ENCODE measurements around the gene FAM222A. TPM values are rescaled to one million over a fixed set of nuclear protein-coding genes. Genes with fewer than 3 reads are reported as not detected.

FAM222A gene
- total and polyA plus RNA-seq, 2 of the 4 experiments (the other 2 are of a cell fraction): under 0.01 to 0.32 TPM

DNA sequence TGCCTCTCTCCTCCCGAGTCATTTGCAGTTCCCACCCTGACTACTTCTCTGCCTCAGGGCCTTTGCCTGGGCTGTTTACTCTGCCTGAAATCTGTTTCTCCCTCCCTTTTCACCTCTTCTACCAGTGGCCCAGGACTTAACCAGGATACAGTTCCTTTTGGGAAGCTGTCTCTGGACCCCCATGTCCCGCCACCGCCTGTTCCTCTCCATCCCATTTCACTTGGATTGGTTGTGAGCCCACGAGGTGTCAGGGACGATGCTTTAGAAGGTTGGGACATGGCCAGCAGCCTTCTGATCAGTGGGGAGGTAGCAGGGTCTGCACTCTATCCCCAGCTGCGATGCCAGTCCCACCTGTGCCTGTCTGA is 51.8 kb downstream of the FAM222A start:
- DNase-seq (no peak), ATAC-seq (ENCODE audit: low read depth) (no peak)
- H3K9me1 ChIP-seq (ENCODE audit: insufficient read depth, low read length): no peaks in the 10 kb centered on the region
- no peak overlapping the region for H4K91ac ChIP-seq (ENCODE audit: insufficient read depth, low read depth, low read length)
- no peak overlapping the region for H2BK20ac ChIP-seq (ENCODE audit: low read depth, low read length)
- no TSS peak for BruUV-seq (replicated peaks)
- in situ Hi-C loops (cut with MboI; ENCODE audit: low sequenced_read_pairs) (no loop called here), dilution Hi-C loops (cut with HindIII; ENCODE audit: low sequenced_read_pairs, unreplicated experiment) (no loop called here), intact Hi-C loops (cut with micrococcal nuclease) (no loop called here)
- H3K79me1 ChIP-seq (ENCODE audit: low read depth in 1 of 2, low read length in 2 of 2): no peaks in the 10 kb centered on the region
- POLR2A ChIA-PET (ENCODE audit: unreplicated experiment): no interaction called here
- no peak overlapping the region for H2AFZ ChIP-seq (replicated peaks; ENCODE audit: low read length, poor library complexity)
- H2BK120ac ChIP-seq (ENCODE audit: low read depth, low read length): no peak overlapping the region
- no peaks in the 10 kb centered on the region for H3K36me3 ChIP-seq (ENCODE audit: control insufficient read depth, insufficient read depth, low read length)
- H3K27me3 ChIP-seq (ENCODE audit: control insufficient read depth, insufficient read depth, low read length): peaks cover under 1% of the 10 kb centered on the region; the same call in 1 of the 2 replicates
- no peak overlapping the region for H4K5ac ChIP-seq (ENCODE audit: low read depth, low read length)
- H3K56ac ChIP-seq (ENCODE audit: extremely low read depth, insufficient read depth, low read length): no peak overlapping the region
- H3K4me2 ChIP-seq (ENCODE audit: low read depth, low read length): no peak overlapping the region
- TF ChIP-seq POLR2A (IDR thresholded peaks at IDR 0.05; ENCODE audit: low read depth, low read length) (no peak), MAZ (IDR thresholded peaks at IDR 0.05; ENCODE audit: borderline replicate concordance, low read depth, low read length) (no peak), SMC3 (IDR thresholded peaks at IDR 0.05; ENCODE audit: low read depth, low read length) (no peak), RAD21 (IDR thresholded peaks at IDR 0.05; ENCODE audit: low read length) (no peak), ELK1 (IDR thresholded peaks at IDR 0.05; ENCODE audit: borderline replicate concordance, low read depth, low read length) (no peak), NFE2L2 (IDR thresholded peaks at IDR 0.05; ENCODE audit: low read depth, low read length) (no peak), CEBPB (IDR thresholded peaks at IDR 0.05; ENCODE audit: low read depth, low read length) (no peak), CTCF (conservative IDR thresholded peaks at IDR 0.05; ENCODE audit: low read depth, low read length) (no peak), BHLHE40 (IDR thresholded peaks at IDR 0.05; ENCODE audit: low read depth, low read length) (no peak), MAFK (IDR thresholded peaks at IDR 0.05; ENCODE audit: low read depth, low read length) (no peak), RCOR1 (IDR thresholded peaks at IDR 0.05; ENCODE audit: insufficient replicate concordance, low read length) (no peak), FOS (IDR thresholded peaks at IDR 0.05; ENCODE audit: low read depth, low read length) (no peak), CHD1 (IDR thresholded peaks at IDR 0.05; ENCODE audit: low read depth, low read length) (no peak), MXI1 (IDR thresholded peaks at IDR 0.05; ENCODE audit: borderline replicate concordance, low read depth, low read length) (no peak), RFX5 (IDR thresholded peaks at IDR 0.05; ENCODE audit: low read depth, low read length) (no peak)
- TF ChIP-seq, protein P1, sequence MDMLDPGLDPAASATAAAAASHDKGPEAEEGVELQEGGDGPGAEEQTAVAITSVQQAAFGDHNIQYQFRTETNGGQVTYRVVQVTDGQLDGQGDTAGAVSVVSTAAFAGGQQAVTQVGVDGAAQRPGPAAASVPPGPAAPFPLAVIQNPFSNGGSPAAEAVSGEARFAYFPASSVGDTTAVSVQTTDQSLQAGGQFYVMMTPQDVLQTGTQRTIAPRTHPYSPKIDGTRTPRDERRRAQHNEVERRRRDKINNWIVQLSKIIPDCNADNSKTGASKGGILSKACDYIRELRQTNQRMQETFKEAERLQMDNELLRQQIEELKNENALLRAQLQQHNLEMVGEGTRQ (IDR thresholded peaks at IDR 0.05; ENCODE audit: low read depth, low read length): no peak
- no peak overlapping the region for H2BK5ac ChIP-seq (ENCODE audit: low read depth, low read length, poor library complexity, severe bottlenecking)
- H2AK9ac ChIP-seq (replicated peaks; ENCODE audit: low read depth, low read length, poor library complexity): no peak overlapping the region
- no peaks in the 10 kb centered on the region for H3K4me1 ChIP-seq (ENCODE audit: control insufficient read depth, insufficient read depth, low read length)
- no peak overlapping the region for H3K9ac ChIP-seq (ENCODE audit: low read depth, low read length)
- no peak overlapping the region for H3K18ac ChIP-seq (ENCODE audit: low read depth, low read length)
- no peak overlapping the region for H4K8ac ChIP-seq (ENCODE audit: low read depth in 2 of 2, low read length in 2 of 2)
- H3K4ac ChIP-seq (ENCODE audit: low read depth, low read length): no peak overlapping the region
- H3K9me3 ChIP-seq (ENCODE audit: control insufficient read depth, insufficient read depth, low read length): peaks cover 2% of the 10 kb centered on the region; the same call in 1 of the 2 replicates
- 55% methylated on average over 2 of the region's 6 CpGs; no CpG with 5 or more reads in 1 of the 2 experiments for WGBS, 2 experiments (ENCODE audit: extremely low coverage in 2 of 2, insufficient read length in 1 of 2)
- H4K20me1 ChIP-seq (ENCODE audit: insufficient read depth, low read length): no peaks in the 10 kb centered on the region
- H2BK15ac ChIP-seq (ENCODE audit: low read depth, low read length): no peak overlapping the region
- no peak overlapping the region for H3K4me3 ChIP-seq (ENCODE audit: insufficient read depth, low read depth, low read length)
- no peak overlapping the region for H3K23ac ChIP-seq (ENCODE audit: low read depth, low read length)
- no peak overlapping the region for H2AK5ac ChIP-seq (ENCODE audit: low read depth, low read length)
- H3K14ac ChIP-seq (replicated peaks; ENCODE audit: low read depth, low read length): no peak overlapping the region
- no peak overlapping the region for H3K27ac ChIP-seq (ENCODE audit: insufficient read depth, low read length)
- CTCF ChIA-PET: interaction anchor here (1.0 kb wide), 1 partner anchor 8 kb away, joined by 3 read pairs; no protein-coding TSS in a partner anchor
